T-cell (primary cell): ENCODE data around the gene LRIG2. TPM values are rescaled to one million over a fixed set of nuclear protein-coding genes. Genes with fewer than 3 reads are reported as not detected.
A peak's percentile ranks its signal among the peaks of the same experiment; 100 is the strongest.

ENCODE experiments used
- ATAC-seq, 4 experiments: fragments of 200-7000 bp in 3 of 4; fragments of 150-1000 bp in 1 of 4; cut with Tn5 transposase; replicated peaks in 1 of 4; 1 replicate in 3 of 4; 2 replicates in 1 of 4; pipeline ENCODE4 v1.10.0; 2021; ENCODE audit warnings: moderate library complexity in 3 of 4, mild to moderate bottlenecking in 2 of 4, moderate number of reproducible peaks in 1 of 4
- CTCF ChIA-PET, 2 donors: fragments of 300-600 bp; sonication (Branson Sonifier 250); formaldehyde crosslinking; loops; one replicate each; lab custom pipeline; 2022; ENCODE audit warnings: antibody characterized with exemption in 2 of 2; lab: Charles Lee
- POLR2A ChIA-PET, 2 donors: fragments of 300-600 bp; sonication (Branson Sonifier 250); formaldehyde crosslinking; loops; one replicate each; lab custom pipeline; 2022; ENCODE audit warnings: antibody characterized with exemption in 2 of 2; lab: Charles Lee
- DNase-seq, 35 experiments: peaks; one replicate each; pipeline versions ENCODE4 v3.0.0 to v3.0.0-alpha.2; 2013 to 2023
- H3K27ac ChIP-seq: one replicate; pipeline ENCODE4 v1.5.1; 2013; ENCODE audit warnings: low read length
- H3K27me3 ChIP-seq, 2 experiments: replicated peaks in 1 of 2; 1 replicate in 1 of 2; 2 replicates in 1 of 2; pipeline versions ENCODE4 v1.6.1 to v1.7.0; 2013; ENCODE audit warnings: low read length in 1 of 2, mixed read lengths in 1 of 2; ENCODE audit not compliant: control insufficient read depth in 2 of 2, insufficient read depth in 2 of 2; ENCODE audit errors: extremely low read depth in 1 of 2
- H3K36me3 ChIP-seq, 2 donors: 1 replicate in 1 of 2; 2 replicates in 1 of 2; pipeline versions ENCODE4 v1.6.1 to v1.7.0; 2013; ENCODE audit warnings: low read length in 1 of 2; ENCODE audit not compliant: control insufficient read depth in 2 of 2, insufficient read depth in 1 of 2; ENCODE audit errors: extremely low read depth in 1 of 2
- H3K4me1 ChIP-seq, 2 experiments: 1 replicate in 1 of 2; 2 replicates in 1 of 2; pipeline versions ENCODE4 v1.6.1 to v1.7.0; 2013; ENCODE audit warnings: low read length in 2 of 2, mixed read lengths in 1 of 2; ENCODE audit not compliant: insufficient read depth in 2 of 2, control insufficient read depth in 1 of 2; ENCODE audit errors: extremely low read depth in 1 of 2
- H3K4me3 ChIP-seq, 2 donors: 1 replicate in 1 of 2; 2 replicates in 1 of 2; pipeline versions ENCODE4 v1.5.1 to v1.7.0; 2013; ENCODE audit warnings: mild to moderate bottlenecking in 2 of 2, low read length in 1 of 2, moderate library complexity in 1 of 2; ENCODE audit not compliant: control insufficient read depth in 1 of 2; ENCODE audit errors: extremely low read depth in 1 of 2
- H3K9me3 ChIP-seq: 2 replicates; pipeline ENCODE4 v1.7.0; 2013
- H3K27ac Mint-ChIP-seq, 2 donors: one replicate each; pipeline ENCODE4 v1.8.0; 2020 to 2021; ENCODE audit warnings: mild to moderate bottlenecking in 2 of 2, mixed read lengths in 2 of 2
- H3K27me3 Mint-ChIP-seq, 2 donors: one replicate each; pipeline ENCODE4 v1.8.0; 2021 to 2022; ENCODE audit warnings: mixed read lengths in 2 of 2
- H3K36me3 Mint-ChIP-seq: one replicate; pipeline ENCODE4 v1.8.0; 2021; ENCODE audit warnings: mixed read lengths
- H3K4me1 Mint-ChIP-seq, 3 donors: one replicate each; pipeline ENCODE4 v1.8.0; 2020 to 2022; ENCODE audit warnings: mixed read lengths in 3 of 3, mild to moderate bottlenecking in 1 of 3
- H3K4me3 Mint-ChIP-seq, 3 donors: one replicate each; pipeline ENCODE4 v1.8.0; 2020 to 2022; ENCODE audit warnings: mild to moderate bottlenecking in 3 of 3, mixed read lengths in 3 of 3, moderate library complexity in 3 of 3
- H3K9me3 Mint-ChIP-seq, 3 donors: one replicate each; pipeline ENCODE4 v1.8.0; 2020 to 2022; ENCODE audit warnings: mixed read lengths in 3 of 3
- WGBS: methylation state at CpG from one replicate; pipeline ENCODE4 v1.1.5; 2013; ENCODE audit warnings: missing lambda C conversion rate; ENCODE audit not compliant: insufficient coverage; 5-methylcytosine and 5-hydroxymethylcytosine counted together
- total RNA-seq, 35 experiments: library from RNA in 6 of 35; stranded (reverse) in 6 of 35; fragments of 120-200 nt in 1 of 35; gene quantifications; one replicate each; pipeline versions ENCODE4 v1.2.1 to v1.2.4 and lab custom pipeline; 2013 to 2026

The LRIG2 gene
- total RNA-seq, 5 donors from 2014 or later (not counting 1 experiment from before 2014, with no cell fraction given), result 19.5 to 25.4 (median 20.4) TPM

GRCh38 chr1:113095790-113096455, 22.9 kb downstream of the LRIG2 start:
- Mint-ChIP-seq H3K36me3 (peaks cover 44% of the 10 kb centered on the region), H3K9me3 (no peaks in the 10 kb centered on the region), H3K4me3 (no peak overlapping the region), H3K27ac (no peak overlapping the region), H3K27me3 (no peaks in the 10 kb centered on the region), H3K4me1 (peaks cover 8% of the 10 kb centered on the region in 3 donors)
- CTCF ChIA-PET, result interaction anchor here (0.5 to 1.1 kb wide), 3 partner anchors 23 to 664 kb away, joined by 3 to 4 read pairs (median 3); partner anchors contain the start of gene LRIG2 (in 2 of the 2)
- ATAC-seq (no peak), DNase-seq (no peak)
- Histone ChIP-seq H3K27me3 (no peaks in the 10 kb centered on the region), H3K36me3 (peaks cover 3 to 74% of the 10 kb centered on the region in 2 donors), H3K27ac (no peak overlapping the region), H3K4me3 (no peak overlapping the region), H3K9me3 (no peaks in the 10 kb centered on the region), H3K4me1 (no peaks in the 10 kb centered on the region)
- 100% methylated on average over 1 of the region's 5 CpGs for WGBS
- POLR2A ChIA-PET, result no interaction called here

- CTCF ChIA-PET, result interaction anchor here (1.0 to 1.1 kb wide), 2 partner anchors 9 to 24 kb away, joined by 3 to 4 read pairs; partner anchors contain the start of gene LRIG2 (in 1 of the 2)
These were observed 23.5 kb downstream of the LRIG2 start for GRCh38 chr1:113096493-113096892.

GRCh38 chr1:113101588-113101987, 28.6 kb downstream of the LRIG2 start:
- H3K27me3 Mint-ChIP-seq, result no peaks in the 10 kb centered on the region
- ATAC-seq, result no peak
- no peaks in the 10 kb centered on the region for H3K4me1 Mint-ChIP-seq
- no peaks in the 10 kb centered on the region for H3K9me3 ChIP-seq
- peaks cover 9 to 79% of the 10 kb centered on the region in 2 donors for H3K36me3 ChIP-seq
- H3K27ac Mint-ChIP-seq, result no peak overlapping the region
- ChIA-PET POLR2A (no interaction called here), CTCF (no interaction called here)
- H3K4me3 Mint-ChIP-seq, result no peak overlapping the region
- DNase-seq, result no peak
- H3K9me3 Mint-ChIP-seq, result no peaks in the 10 kb centered on the region
- H3K27me3 ChIP-seq, result no peaks in the 10 kb centered on the region
- peaks cover 42% of the 10 kb centered on the region for H3K36me3 Mint-ChIP-seq
- no peaks in the 10 kb centered on the region for H3K4me1 ChIP-seq
- no peak overlapping the region for H3K27ac ChIP-seq
- H3K4me3 ChIP-seq, result no peak overlapping the region

More at GRCh38 chr1:113096493-113096892, 23.5 kb downstream of the LRIG2 start:
- POLR2A ChIA-PET, result interaction anchor here (0.5 kb wide), 2 partner anchors 223 to 1645 kb away, joined by 3 read pairs; no protein-coding TSS in a partner anchor
- no peak for ATAC-seq
- H3K9me3 Mint-ChIP-seq, result no peaks in the 10 kb centered on the region
- no peaks in the 10 kb centered on the region for H3K27me3 Mint-ChIP-seq
- WGBS, result no CpG with 5 or more reads among the region's 3 CpGs
- no peaks in the 10 kb centered on the region for H3K9me3 ChIP-seq
- no peaks in the 10 kb centered on the region for H3K4me1 ChIP-seq
- no peak overlapping the region for H3K27ac Mint-ChIP-seq
- peaks cover 3 to 79% of the 10 kb centered on the region in 2 donors for H3K36me3 ChIP-seq
- H3K4me1 Mint-ChIP-seq, result peaks cover 7 to 8% (median 7%) of the 10 kb centered on the region in 3 donors
- no peak for DNase-seq
- H3K36me3 Mint-ChIP-seq, result peaks cover 47% of the 10 kb centered on the region
- no peak overlapping the region for H3K4me3 Mint-ChIP-seq
- H3K27ac ChIP-seq, result no peak overlapping the region
- no peaks in the 10 kb centered on the region for H3K27me3 ChIP-seq
- H3K4me3 ChIP-seq, result no peak overlapping the region

- Histone ChIP-seq H3K27me3 (no peaks in the 10 kb centered on the region), H3K4me1 (no peaks in the 10 kb centered on the region), H3K9me3 (no peaks in the 10 kb centered on the region), H3K27ac (no peak overlapping the region), H3K36me3 (peaks cover 10 to 68% of the 10 kb centered on the region in 2 donors), H3K4me3 (no peak overlapping the region)
- Mint-ChIP-seq H3K4me3 (no peak overlapping the region), H3K27ac (peak overlapping the region in 1 of 2 donors; percentile 28), H3K9me3 (no peaks in the 10 kb centered on the region), H3K4me1 (no peaks in the 10 kb centered on the region), H3K27me3 (no peaks in the 10 kb centered on the region), H3K36me3 (peaks cover 47% of the 10 kb centered on the region)
- POLR2A ChIA-PET, result no interaction called here
- WGBS, result 100% methylated on average over 1 of the region's 1 CpG
- DNase-seq (no peak), ATAC-seq (no peak)
- CTCF ChIA-PET, result interaction anchor here in 1 of 2 donors (0.7 kb wide), 1 partner anchor 1542 kb away, joined by 3 read pairs; no protein-coding TSS in a partner anchor
These were observed 30.1 kb downstream of the LRIG2 start for GRCh38 chr1:113103048-113103447.

- CTCF ChIA-PET, result no interaction called here
- no peak overlapping the region for H3K27ac ChIP-seq
- H3K4me1 Mint-ChIP-seq, result no peaks in the 10 kb centered on the region
These were observed 31.0 kb downstream of the LRIG2 start for GRCh38 chr1:113103977-113104376.

GRCh38 chr1:113106910-113107309, 33.9 kb downstream of the LRIG2 start:
- Mint-ChIP-seq H3K9me3 (no peaks in the 10 kb centered on the region), H3K36me3 (peaks cover 52% of the 10 kb centered on the region), H3K4me3 (no peak overlapping the region), H3K4me1 (no peaks in the 10 kb centered on the region), H3K27me3 (no peaks in the 10 kb centered on the region), H3K27ac (no peak overlapping the region)
- ChIA-PET POLR2A (no interaction called here), CTCF (no interaction called here)
- H3K27ac ChIP-seq, result no peak overlapping the region
- WGBS, result no CpG with 5 or more reads among the region's 2 CpGs
- DNase-seq, result no peak
- H3K9me3 ChIP-seq, result no peaks in the 10 kb centered on the region
- peaks cover 11 to 72% of the 10 kb centered on the region in 2 donors for H3K36me3 ChIP-seq
- no peak for ATAC-seq
- H3K4me3 ChIP-seq, result no peak overlapping the region
- no peaks in the 10 kb centered on the region for H3K4me1 ChIP-seq
- H3K27me3 ChIP-seq, result no peaks in the 10 kb centered on the region

More at GRCh38 chr1:113103977-113104376, 31.0 kb downstream of the LRIG2 start:
- Histone ChIP-seq H3K9me3 (no peaks in the 10 kb centered on the region), H3K4me1 (no peaks in the 10 kb centered on the region), H3K36me3 (peaks cover 12 to 67% of the 10 kb centered on the region in 2 donors), H3K27me3 (no peaks in the 10 kb centered on the region), H3K4me3 (no peak overlapping the region)
- POLR2A ChIA-PET, result no interaction called here
- peak overlapping the region; percentile 31 to 61 for H3K27ac Mint-ChIP-seq
- H3K4me3 Mint-ChIP-seq, result no peak overlapping the region
- ATAC-seq (no peak), DNase-seq (no peak)
- no peaks in the 10 kb centered on the region for H3K27me3 Mint-ChIP-seq
- peaks cover 49% of the 10 kb centered on the region for H3K36me3 Mint-ChIP-seq
- H3K9me3 Mint-ChIP-seq, result no peaks in the 10 kb centered on the region
